GM21515 (cell line): ENCODE results near the gene SAPCD2.

Experiments used
- ATAC-seq: cut with Tn5 transposase; IDR thresholded peaks from one replicate; pipeline ENCODE4 v1.9.1; 2021; ENCODE audit not compliant: unreplicated experiment

SAPCD2 gene

GRCh38 chr9:137019891-137020683 lies 50.3 kb downstream of the SAPCD2 start:
- ATAC-seq: no peak

- no peak for ATAC-seq
These were observed 51.4 kb downstream of the SAPCD2 start for GRCh38 chr9:137018761-137019559.

DNA sequence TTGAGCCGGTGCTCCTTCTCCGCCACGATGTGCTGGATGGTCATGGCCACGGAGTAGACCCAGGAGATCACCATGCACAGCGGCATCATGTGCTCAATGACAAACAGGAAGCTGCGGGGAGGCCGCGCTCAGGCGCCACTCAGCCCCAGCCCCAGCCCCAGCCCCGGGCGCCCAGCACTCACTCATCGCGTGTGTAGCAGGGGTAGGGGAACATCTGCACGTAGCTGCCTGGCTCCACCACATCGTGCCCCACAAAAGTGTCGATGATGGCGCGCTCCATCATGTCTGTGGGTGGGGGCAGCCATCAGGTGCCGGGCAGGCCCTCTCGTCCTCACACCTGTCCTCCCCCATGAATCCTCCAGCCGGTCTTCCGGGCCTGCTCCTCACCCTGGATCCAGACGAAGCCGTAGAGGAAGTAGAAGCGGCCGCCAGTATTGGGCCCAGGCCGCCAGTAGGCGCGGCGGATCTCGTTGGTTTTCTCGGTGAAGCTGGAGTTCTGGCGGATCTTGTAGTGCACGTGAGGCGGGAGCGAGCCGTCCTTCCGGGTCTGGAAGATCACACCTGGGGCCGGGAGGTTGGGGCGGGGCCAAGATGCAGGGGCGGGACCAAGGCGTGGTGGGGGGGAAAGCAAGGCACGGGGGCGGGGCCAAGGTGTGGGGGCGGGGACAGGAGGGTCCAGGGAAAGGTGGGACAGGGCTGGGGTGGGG lies 52.4 kb downstream of the SAPCD2 start:
- ATAC-seq: no peak

DNA sequence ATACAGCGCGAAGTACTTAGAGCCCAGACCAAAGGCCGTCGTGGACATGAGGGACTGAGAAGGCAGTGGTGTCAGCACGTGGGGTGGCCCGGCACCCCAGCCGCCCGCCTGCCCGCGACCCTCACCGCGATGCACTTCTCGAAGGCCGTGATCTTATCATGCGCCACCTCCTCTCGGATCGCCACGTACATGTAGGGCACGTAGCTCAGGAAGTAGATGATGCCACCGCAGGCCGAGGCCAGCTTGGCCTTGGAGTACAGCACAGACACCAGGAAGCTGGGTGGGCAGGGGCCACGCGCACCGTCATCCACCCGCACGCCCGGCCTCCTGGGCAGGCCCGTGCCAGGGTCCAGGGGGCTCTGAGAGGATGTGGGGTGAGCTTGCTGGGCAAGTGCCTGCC lies 53.3 kb downstream of the SAPCD2 start:
- ATAC-seq: no peak

DNA sequence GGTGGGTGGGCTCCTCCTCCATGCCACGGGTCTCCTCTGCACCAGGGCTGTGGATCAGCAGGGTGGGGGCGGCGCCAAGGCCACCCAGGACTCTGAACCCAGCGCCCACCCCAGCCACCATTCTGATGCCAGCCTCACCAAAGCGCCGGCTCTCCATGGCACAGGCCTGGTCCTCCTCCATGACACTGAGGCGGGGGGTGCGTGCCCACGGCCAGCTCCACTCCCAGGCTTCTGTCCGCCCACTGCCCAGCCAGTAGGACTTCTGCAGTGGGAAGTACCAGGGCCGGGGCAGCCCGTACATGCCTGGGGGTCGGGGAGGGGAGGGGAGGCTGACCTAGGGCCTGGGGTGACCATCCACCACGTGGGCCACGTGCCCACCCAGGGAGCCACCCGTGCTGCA lies 53.9 kb downstream of the SAPCD2 start:
- no peak for ATAC-seq

DNA sequence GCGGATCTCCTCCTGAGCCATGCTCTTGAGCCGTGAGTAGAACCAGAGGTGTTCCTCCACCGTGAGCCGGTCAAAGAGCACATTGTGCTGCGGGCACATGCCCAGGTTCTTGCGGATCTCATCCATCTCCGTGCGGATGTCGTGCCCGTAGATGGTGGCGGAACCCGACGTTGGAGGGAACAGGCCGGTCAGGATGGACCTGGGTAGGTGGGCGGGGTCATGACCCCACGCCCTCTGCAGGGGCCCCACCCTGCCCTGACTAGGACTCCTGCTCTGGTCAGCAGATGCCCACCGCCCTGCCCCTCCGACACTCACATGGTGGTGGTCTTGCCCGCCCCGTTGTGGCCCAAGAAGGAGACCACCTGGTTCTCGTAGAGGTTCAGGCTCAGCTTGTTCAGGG lies 54.4 kb downstream of the SAPCD2 start:
- no peak for ATAC-seq

DNA sequence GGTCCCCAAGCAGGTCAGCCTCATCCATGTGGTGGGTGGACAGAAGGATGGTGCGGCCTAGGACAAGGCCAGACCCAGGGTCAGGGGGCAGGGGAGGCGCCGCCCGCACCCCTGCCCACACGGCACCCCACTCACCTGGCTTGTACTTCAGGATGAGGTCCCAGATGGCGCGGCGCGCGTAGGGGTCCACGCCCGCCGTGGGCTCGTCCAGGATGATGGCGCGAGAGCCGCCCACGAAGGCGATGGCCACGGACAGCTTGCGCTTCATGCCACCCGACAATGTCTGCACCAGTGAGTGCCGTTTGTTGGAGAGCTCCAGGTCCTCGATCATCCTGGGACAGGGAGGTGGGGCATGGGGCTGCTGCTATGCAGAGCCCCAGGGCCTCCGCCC lies 54.8 kb downstream of the SAPCD2 start:
- ATAC-seq: no peak

DNA sequence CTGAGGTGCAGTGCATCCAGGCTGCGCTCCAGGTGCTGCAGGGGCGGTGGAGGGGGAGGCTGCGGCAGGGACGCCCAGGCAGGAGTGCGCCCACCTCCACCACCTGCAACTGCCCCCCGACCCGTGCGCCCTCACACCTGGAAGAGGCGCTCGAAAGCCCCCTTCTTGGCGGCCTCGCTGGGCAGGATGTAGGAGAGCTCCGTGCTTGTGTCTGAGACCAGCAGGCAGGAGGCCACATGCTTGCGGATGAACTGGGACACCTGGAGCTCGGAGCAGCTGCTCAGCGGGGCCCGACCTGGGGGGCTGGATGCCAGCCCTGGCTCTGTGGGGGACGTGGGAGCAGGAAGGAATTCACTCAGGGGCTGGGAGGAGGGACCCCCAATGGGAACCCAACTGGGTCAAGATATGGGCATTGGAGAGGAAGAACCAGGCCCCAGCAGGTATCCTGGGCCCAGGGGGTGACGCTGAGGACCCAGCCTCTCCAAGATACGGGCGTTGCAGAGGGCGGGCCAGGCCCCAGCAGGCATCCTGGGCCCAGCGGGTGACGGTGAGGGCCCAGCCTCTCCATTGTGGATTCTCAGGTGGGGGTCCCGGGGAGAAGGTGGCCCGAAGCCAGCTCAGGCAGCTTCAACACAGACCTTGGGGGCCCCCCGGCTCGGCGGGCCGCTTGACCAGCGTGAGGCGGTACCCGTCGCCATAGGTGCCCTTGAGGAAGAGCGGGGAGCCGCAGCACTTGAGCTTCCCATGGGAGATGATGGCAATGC lies 55.4 kb downstream of the SAPCD2 start:
- no peak for ATAC-seq

DNA sequence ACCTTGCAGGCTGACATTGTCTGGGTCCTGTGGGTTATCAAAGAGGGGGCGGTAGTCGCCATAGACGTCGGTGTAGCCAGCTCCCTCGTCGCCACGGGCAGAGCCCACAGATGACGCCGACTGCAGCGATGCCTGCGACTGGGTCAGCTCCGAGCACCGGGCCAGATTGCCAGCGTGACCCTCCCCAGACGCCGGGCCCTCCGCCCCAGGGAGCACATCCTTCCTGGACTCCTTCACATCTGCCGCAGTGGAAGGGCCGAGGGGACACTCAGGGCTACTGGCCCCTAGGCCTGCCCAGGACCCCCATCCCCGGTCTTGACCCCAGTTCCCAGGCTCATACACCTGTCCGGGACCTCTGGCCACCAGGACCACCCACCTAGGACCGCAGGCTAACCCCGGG lies 56.2 kb downstream of the SAPCD2 start:
- ATAC-seq: no peak

- ATAC-seq: no peak
These were observed 56.8 kb downstream of the SAPCD2 start for GRCh38 chr9:137013571-137013940.

- ATAC-seq: no peak
These were observed 57.4 kb downstream of the SAPCD2 start for GRCh38 chr9:137012694-137013570.
